22Rv1 (cell line): ENCODE data around the gene CACNA1E.
"Not testable (repeated sequence)": the region's sequence is repeated elsewhere in the genome, so short reads cannot be mapped to it uniquely, and the experiment has no call there.

Experiments used
- H3K27ac ChIP-seq: fragments of 450-650 bp; 2 replicates; pipeline ENCODE4 v1.5.1; 2017
- CTCF ChIP-seq: fragments of 450-650 bp; IDR thresholded peaks from 2 replicates; pipeline ENCODE4 v1.5.1; 2017; ENCODE audit warnings: mild to moderate bottlenecking
- ZFX ChIP-seq: fragments of 450-650 bp; IDR thresholded peaks from 2 replicates; pipeline ENCODE4 v1.6.1; 2017; ENCODE audit warnings: antibody characterized with exemption, borderline replicate concordance

CACNA1E gene

GRCh38 chr1:181818459-181818858, 335.1 kb downstream of the CACNA1E start:
- TF ChIP-seq ZFX (no peak), CTCF (no peak)

DNA sequence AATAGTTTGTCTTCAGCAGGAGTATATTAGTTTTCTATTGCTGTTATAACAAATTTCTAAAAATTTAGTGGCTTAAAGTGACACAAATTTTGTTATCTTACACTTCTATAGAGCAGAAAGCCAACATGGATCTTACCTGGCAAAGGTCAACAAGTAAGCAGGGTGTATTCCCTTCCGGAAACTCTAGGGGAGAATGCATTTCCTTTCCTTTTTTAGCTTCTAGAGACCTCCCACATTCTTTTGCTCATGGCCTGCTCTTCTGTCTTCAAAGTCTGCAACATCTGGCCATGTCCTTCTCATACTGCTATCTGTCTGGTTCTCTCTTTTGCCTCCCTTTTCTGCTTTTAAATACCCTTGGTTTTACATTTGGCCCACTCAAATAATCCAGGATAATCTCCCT, 335.6 kb downstream of the CACNA1E start:
- TF ChIP-seq CTCF (no peak), ZFX (no peak)

More at GRCh38 chr1:181818459-181818858, 335.1 kb downstream of the CACNA1E start:
- no peak overlapping the region for H3K27ac ChIP-seq

DNA sequence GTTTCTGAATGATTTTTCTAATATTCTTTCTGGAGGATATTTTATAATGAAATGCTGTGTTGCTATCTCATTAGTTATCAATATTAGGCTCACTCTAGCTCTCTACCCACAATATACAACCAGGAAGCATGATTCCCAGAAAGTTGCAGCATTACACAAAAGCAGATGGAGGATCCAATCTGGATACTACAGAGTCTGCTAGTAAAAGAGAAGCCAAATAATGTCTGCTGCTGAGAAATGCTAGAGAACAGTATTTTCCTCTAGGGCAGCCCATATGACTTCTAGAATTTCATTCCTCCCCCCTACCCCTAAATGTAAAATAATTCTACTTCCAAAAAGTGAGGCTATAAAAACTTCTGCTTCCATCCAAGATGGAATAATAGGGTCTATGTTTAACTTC, 338.4 kb downstream of the CACNA1E start:
- no peak for TF ChIP-seq ZFX
- no peak overlapping the region for H3K27ac ChIP-seq

More for the DNA sequence above, 335.6 kb downstream of the CACNA1E start:
- H3K27ac ChIP-seq: no peak overlapping the region

DNA sequence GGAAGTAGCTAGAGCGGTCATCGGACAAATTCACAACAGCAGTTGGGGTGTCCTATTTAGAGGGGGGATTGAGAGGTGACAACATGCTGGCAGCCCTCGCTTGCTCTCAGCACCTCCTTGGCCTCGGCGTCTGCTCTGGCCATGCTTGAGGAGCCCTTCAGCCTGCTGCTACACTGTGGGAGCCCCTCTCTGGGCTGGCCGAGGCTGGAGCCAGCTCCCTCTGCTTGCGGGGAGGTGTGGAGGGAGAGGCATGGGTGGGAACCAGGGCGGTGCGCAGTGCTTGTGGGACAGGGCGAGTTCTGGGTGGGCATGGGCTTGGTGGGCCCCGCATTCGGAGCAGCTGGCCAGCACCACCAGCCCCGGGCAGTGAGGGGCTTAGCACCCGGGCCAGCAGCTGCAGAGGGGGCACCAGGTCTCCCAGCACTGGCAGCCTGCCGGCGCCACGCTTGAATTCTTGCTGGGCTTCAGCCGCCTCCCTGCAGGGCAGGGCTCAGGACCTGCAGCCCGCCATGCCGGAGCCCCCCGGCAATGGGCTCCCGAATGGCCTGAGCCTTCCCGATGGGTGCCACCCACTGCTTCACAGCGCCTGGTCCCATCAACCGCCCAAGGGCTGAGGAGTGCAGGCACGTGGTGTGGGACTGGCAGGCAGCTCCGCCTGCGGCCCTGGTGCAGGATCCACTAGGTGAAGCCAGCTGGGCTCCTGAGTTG, 349.0 kb downstream of the CACNA1E start:
- H3K27ac ChIP-seq: not testable (repeated sequence)

DNA sequence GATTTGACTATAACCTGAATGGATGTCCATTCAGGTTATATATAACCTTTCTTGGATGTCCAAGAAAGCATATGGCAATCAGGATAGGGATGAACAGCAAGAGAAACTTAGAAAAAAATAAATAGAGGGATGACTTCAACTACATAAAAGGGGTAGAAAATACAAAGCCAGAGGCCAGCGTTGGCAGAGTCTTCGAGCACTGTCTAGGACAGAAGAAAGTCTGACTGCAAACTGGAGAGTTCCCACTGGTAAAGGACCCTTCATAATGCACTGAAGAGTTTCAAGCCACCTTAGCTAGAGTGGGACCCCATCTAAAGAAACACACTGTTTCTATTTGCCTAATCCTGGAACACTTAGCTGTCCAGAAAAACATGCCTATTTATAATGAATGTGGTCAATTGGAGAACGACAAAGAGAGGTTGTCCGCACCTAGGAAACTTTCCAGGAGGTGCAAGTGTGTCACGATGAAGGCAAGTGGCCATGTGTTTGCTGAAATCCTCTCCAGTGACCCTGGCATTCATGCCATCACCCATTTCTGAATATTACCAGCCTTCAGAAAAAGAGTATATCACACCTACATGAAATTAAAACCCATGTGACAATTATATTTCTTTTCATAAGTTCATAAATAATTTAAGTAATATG, 362.8 kb downstream of the CACNA1E start:
- no peak overlapping the region for H3K27ac ChIP-seq
- TF ChIP-seq ZFX (no peak), CTCF (no peak)

DNA sequence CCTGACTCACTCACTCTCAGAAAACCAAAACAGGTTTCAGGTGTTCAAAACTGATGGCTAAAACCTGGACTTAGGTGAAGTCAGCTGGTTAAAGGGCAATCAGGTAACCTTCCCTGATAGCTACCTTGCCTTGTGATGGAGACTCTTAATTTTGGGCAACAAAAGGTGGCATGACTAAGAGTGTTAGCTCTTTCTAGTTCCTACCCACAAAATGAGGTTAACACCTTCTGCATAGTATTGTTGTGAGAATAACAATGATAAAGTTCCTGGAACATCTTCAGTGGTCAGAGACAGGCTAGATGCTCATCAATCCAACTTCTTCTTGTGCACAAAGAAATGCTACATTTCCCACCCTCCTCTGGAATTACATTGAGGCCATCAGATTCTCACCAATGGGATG, 363.4 kb downstream of the CACNA1E start:
- no peak for TF ChIP-seq CTCF
- TF ChIP-seq ZFX: no peak
- H3K27ac ChIP-seq: no peak overlapping the region

- TF ChIP-seq ZFX: no peak
- TF ChIP-seq CTCF: no peak
- no peak overlapping the region for H3K27ac ChIP-seq
These were observed 365.8 kb downstream of the CACNA1E start for GRCh38 chr1:181849071-181849470.

- not testable (repeated sequence) for H3K27ac ChIP-seq
These were observed 370.9 kb downstream of the CACNA1E start for GRCh38 chr1:181854212-181854611.

DNA sequence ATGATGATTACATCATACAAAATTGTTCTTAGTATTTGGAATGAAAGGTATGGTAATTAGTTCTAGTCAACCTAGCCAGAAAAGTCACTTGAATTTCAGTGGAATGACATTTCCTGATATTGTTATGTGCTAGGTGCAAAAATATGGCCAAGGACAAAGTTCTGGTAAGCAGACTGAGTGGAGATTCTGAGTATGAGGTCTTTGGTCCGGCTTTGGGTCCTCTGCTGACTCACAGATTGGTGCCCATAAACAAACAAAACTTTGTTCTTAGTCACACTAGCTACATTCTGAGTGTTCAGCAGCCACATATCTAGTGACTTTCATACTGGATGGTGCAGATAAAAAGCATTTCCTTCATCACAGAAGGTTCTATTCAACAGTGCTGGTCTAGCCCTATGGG, 372.1 kb downstream of the CACNA1E start:
- TF ChIP-seq CTCF (no peak), ZFX (no peak)
- H3K27ac ChIP-seq: no peak overlapping the region
